HepG2 (cell line): ENCODE data around the gene ARFGEF2.

ENCODE experiments used
- EP300 ChIP-seq, 3 experiments: sonication (generic) in 1 of 3; formaldehyde crosslinking in 1 of 3; IDR thresholded peaks; 2 replicates each; pipeline versions ENCODE4 v1.5.1 to v1.6.1; 2011 to 2020; ENCODE audit warnings: low read depth in 2 of 3, low read length in 2 of 3, borderline replicate concordance in 1 of 3, improper control_type of control experiment in 1 of 3, mild to moderate bottlenecking in 1 of 3, missing genetic modification reagents in 1 of 3, moderate library complexity in 1 of 3
- KAT2B ChIP-seq: fragments of 150-350 bp; IDR thresholded peaks from 2 replicates; pipeline ENCODE4 v1.6.1; 2014; ENCODE audit warnings: low read depth, low read length, borderline replicate concordance
- MTA1 ChIP-seq: sonication (generic); formaldehyde crosslinking; IDR thresholded peaks from 2 replicates; pipeline ENCODE4 v1.4.0; 2020; ENCODE audit warnings: missing genetic modification reagents, mild to moderate bottlenecking, borderline replicate concordance
- NR1H2 ChIP-seq: sonication (generic); formaldehyde crosslinking; IDR thresholded peaks from 2 replicates; pipeline ENCODE4 v1.8.1; 2022; ENCODE audit warnings: low read depth, missing genetic modification reagents, borderline replicate concordance
- SMC3 ChIP-seq: IDR thresholded peaks from 2 replicates; pipeline ENCODE4 v1.6.1; 2011; ENCODE audit warnings: low read length, improper control_type of control experiment
- ZFP36 ChIP-seq: fragments of 150-350 bp; IDR thresholded peaks from 2 replicates; pipeline ENCODE4 v1.6.1; 2018; ENCODE audit warnings: borderline replicate concordance, low read length, low read depth; ENCODE audit not compliant: partially characterized antibody
- ZNF136 ChIP-seq: sonication (generic); formaldehyde crosslinking; IDR thresholded peaks from 2 replicates; pipeline ENCODE4 v1.8.1; 2022; ENCODE audit warnings: low read depth, mild to moderate bottlenecking, moderate library complexity, missing genetic modification reagents
- ZNF496 ChIP-seq: sonication (generic); formaldehyde crosslinking; IDR thresholded peaks from 2 replicates; pipeline ENCODE4 v1.8.1; 2023; ENCODE audit warnings: mild to moderate bottlenecking, moderate library complexity, missing genetic modification reagents; ENCODE audit not compliant: insufficient replicate concordance
- ZNF501 ChIP-seq: sonication (generic); formaldehyde crosslinking; IDR thresholded peaks from 2 replicates; pipeline ENCODE4 v1.5.1; 2020; ENCODE audit warnings: mild to moderate bottlenecking, moderate library complexity, missing genetic modification reagents
- ZNF567 ChIP-seq: sonication (generic); formaldehyde crosslinking; IDR thresholded peaks from 2 replicates; pipeline ENCODE4 v1.8.1; 2023; ENCODE audit warnings: mild to moderate bottlenecking, missing genetic modification reagents, borderline replicate concordance

DNA sequence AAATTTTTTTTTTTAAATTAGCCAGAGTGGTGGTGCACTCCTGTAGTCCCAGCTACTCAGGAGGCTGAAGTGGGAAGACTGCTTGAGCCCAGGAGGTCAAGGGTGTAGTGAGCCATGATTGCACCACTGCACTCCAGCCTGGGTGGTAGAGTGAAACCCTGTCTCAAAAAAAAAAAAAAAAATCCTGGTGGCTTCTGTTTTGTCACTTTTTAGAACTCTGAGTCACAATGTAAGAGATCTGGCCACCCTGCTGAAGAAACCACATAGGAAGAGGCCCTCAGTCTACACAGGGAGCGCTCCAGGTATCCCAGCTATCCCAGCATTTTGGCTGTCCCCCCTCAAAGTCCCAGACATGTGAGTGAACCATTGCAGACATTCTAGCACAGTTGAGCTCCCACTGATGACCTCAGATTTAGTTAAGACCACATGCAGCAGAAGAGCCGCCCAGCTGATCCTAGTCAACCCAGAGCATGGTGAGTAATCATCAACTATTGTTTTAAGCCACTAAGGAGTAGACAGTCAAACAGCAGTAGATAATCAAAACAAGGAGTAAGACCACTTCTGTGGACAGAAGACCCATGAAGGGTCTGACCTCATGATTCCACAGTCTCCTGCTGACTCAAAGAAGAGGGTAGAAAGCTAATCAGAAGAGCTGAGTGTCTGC lies 12.7 kb upstream of the ARFGEF2 start:
- TF ChIP-seq NR1H2 (CRISPR knock-in tag) (no peak), ZFP36 (no peak), KAT2B (no peak), ZNF136 (CRISPR knock-in tag) (no peak), ZNF567 (CRISPR knock-in tag) (no peak), MTA1 (CRISPR knock-in tag) (no peak), ZNF501 (no peak), EP300 (IDR thresholded peaks at IDR 0.05; ENCODE audit: low read depth in 2 of 2, low read length in 2 of 2) (no peak), EP300 (CRISPR knock-in tag; IDR thresholded peaks at IDR 0.05; ENCODE audit: borderline replicate concordance) (no peak), ZNF496 (CRISPR knock-in tag) (no peak), SMC3 (no peak)
